GM12878 (cell line): Measurements from ENCODE around the gene RXFP1. TPM values are rescaled to one million over a fixed set of nuclear protein-coding genes. Genes with fewer than 3 reads are reported as not detected.

Experiments
- ATAC-seq: fragments of 200-7000 bp; cut with Tn5 transposase; 3 replicates; pipeline ENCODE4 v1.9.1; 2020; ENCODE audit warnings: mild to moderate bottlenecking, moderate library complexity
- BruUV-seq: library from RNA; stranded (reverse); fragments of 400-500 nt; replicated peaks from 2 replicates; lab custom pipeline; 2021; lab: Mats Ljungman, UMichigan
- CTCF ChIA-PET: fragments of 300-600 bp; sonication (Branson Sonifier 250); formaldehyde crosslinking; extraction: SDS; loops from one replicate; lab custom pipeline; 2021; ENCODE audit warnings: inconsistent platforms; lab: Yijun Ruan, JAX
- POLR2A ChIA-PET: fragments of 350-600 bp; formaldehyde crosslinking; extraction: SDS; loops from one replicate; lab custom pipeline; 2021; ENCODE audit warnings: inconsistent platforms; lab: Charles Lee
- RAD21 ChIA-PET: fragments of 300-600 bp; sonication (Branson Sonifier 250); formaldehyde crosslinking; loops from one replicate; lab custom pipeline; 2023; ENCODE audit warnings: antibody characterized with exemption; ENCODE audit not compliant: unreplicated experiment; lab: Charles Lee
- SMC1A ChIA-PET: fragments of 300-600 bp; sonication (Branson Sonifier 250); formaldehyde crosslinking; loops from one replicate; lab custom pipeline; 2023; ENCODE audit not compliant: unreplicated experiment, uncharacterized antibody; lab: Charles Lee
- DNase-seq: peaks from one replicate; pipeline ENCODE4 v3.0.0-alpha.2; 2011; ENCODE audit warnings: low read depth, low spot score
- FAIRE-seq: peaks from 3 replicates; lab custom pipeline; 2011; peaks lifted over from hg19 to GRCh38; lab: Jason Lieb, UNC
- H2AFZ ChIP-seq: 2 replicates; pipeline ENCODE4 v1.6.0; 2011; ENCODE audit warnings: low read depth, low read length, control low read depth; ENCODE audit not compliant: control insufficient read depth
- H3K27ac ChIP-seq: 2 replicates; pipeline ENCODE4 v1.5.1; 2011; ENCODE audit warnings: control low read depth; ENCODE audit not compliant: control insufficient read depth, insufficient read depth
- H3K27me3 ChIP-seq, 2 experiments: replicated peaks in 1 of 2; 2 replicates each; pipeline versions ENCODE4 v1.6.0 to v1.6.1; 2011; ENCODE audit warnings: low read length in 1 of 2; ENCODE audit not compliant: control insufficient read depth in 2 of 2, insufficient read depth in 2 of 2
- H3K36me3 ChIP-seq, 2 experiments: 2 replicates each; pipeline ENCODE4 v1.5.1; 2011; ENCODE audit warnings: low read length in 1 of 2; ENCODE audit not compliant: control insufficient read depth in 2 of 2, insufficient read depth in 2 of 2
- H3K4me1 ChIP-seq: 2 replicates; pipeline ENCODE4 v1.6.1; 2011; ENCODE audit warnings: mild to moderate bottlenecking, low read length, moderate library complexity, mixed read lengths; ENCODE audit not compliant: control insufficient read depth, insufficient read depth
- H3K4me2 ChIP-seq: 2 replicates; pipeline ENCODE4 v1.6.0; 2011; ENCODE audit warnings: control low read depth; ENCODE audit not compliant: control insufficient read depth, insufficient read depth
- H3K4me3 ChIP-seq: fragments of 200-600 bp; sonication (generic); 2 replicates; pipeline ENCODE4 v1.5.1; 2016
- H3K79me2 ChIP-seq: 2 replicates; pipeline ENCODE4 v1.6.0; 2011; ENCODE audit warnings: low read length; ENCODE audit not compliant: control insufficient read depth, insufficient read depth
- H3K9ac ChIP-seq: 2 replicates; pipeline ENCODE4 v1.8.0; 2011; ENCODE audit warnings: low read length, control low read depth, mixed read lengths; ENCODE audit not compliant: control insufficient read depth, insufficient read depth
- H3K9me3 ChIP-seq: replicated peaks from 3 replicates; pipeline ENCODE4 v1.5.1; 2011; ENCODE audit warnings: mild to moderate bottlenecking, low read length; ENCODE audit not compliant: control insufficient read depth, insufficient read depth
- H4K20me1 ChIP-seq: 2 replicates; pipeline ENCODE4 v1.6.0; 2011; ENCODE audit not compliant: control insufficient read depth, insufficient read depth
- IKZF1 ChIP-seq: fragments of 450-650 bp; conservative IDR thresholded peaks from 2 replicates; pipeline ENCODE4 v1.6.1; 2017; ENCODE audit warnings: antibody characterized with exemption, mild to moderate bottlenecking
- IRF5 ChIP-seq: fragments of 450-650 bp; IDR thresholded peaks from 2 replicates; pipeline ENCODE4 v1.6.1; 2017; ENCODE audit warnings: borderline replicate concordance
- JUND ChIP-seq: IDR thresholded peaks from 2 replicates; pipeline ENCODE4 v1.6.1; 2012; ENCODE audit warnings: low read depth, mild to moderate bottlenecking, low read length, improper control_type of control experiment, moderate library complexity
- MLLT1 ChIP-seq: fragments of 450-650 bp; IDR thresholded peaks from 2 replicates; pipeline ENCODE4 v1.6.1; 2016; ENCODE audit warnings: mild to moderate bottlenecking
- NBN ChIP-seq: fragments of 450-650 bp; IDR thresholded peaks from 2 replicates; pipeline ENCODE4 v1.6.1; 2016
- NKRF ChIP-seq: fragments of 450-650 bp; conservative IDR thresholded peaks from 2 replicates; pipeline ENCODE4 v1.6.1; 2017; ENCODE audit warnings: mild to moderate bottlenecking, moderate library complexity
- POLR2AphosphoS2 ChIP-seq: IDR thresholded peaks from 2 replicates; pipeline ENCODE4 v1.6.1; 2011; ENCODE audit warnings: low read depth, mild to moderate bottlenecking, low read length, improper control_type of control experiment, moderate library complexity
- SIX5 ChIP-seq: IDR thresholded peaks from 2 replicates; pipeline ENCODE4 v1.6.1; 2011; ENCODE audit warnings: mild to moderate bottlenecking, low read depth, low read length, moderate library complexity; ENCODE audit not compliant: severe bottlenecking
- STAT3 ChIP-seq: IDR thresholded peaks from 2 replicates; pipeline ENCODE4 v1.6.1; 2011; ENCODE audit warnings: low read depth, low read length, improper control_type of control experiment
- SUPT20H ChIP-seq: IDR thresholded peaks from 2 replicates; pipeline ENCODE4 v1.6.1; 2011; ENCODE audit warnings: low read depth, mild to moderate bottlenecking, low read length, moderate library complexity, borderline replicate concordance; ENCODE audit not compliant: control insufficient read depth
- ZBED1 ChIP-seq: IDR thresholded peaks from 2 replicates; pipeline ENCODE4 v1.6.1; 2016; ENCODE audit warnings: borderline replicate concordance
- in situ Hi-C: fragments of 300-500 bp; cut with MboI; formaldehyde crosslinking; loops from 9 replicates; pipeline ENCODE4 v1.14.3; 2018; ENCODE audit warnings: mixed read lengths
- intact Hi-C: fragments of 100-400 bp; cut with micrococcal nuclease; formaldehyde crosslinking; loops from one replicate; pipeline ENCODE4 v1.14.2; 2022; ENCODE audit not compliant: unreplicated experiment
- polyA plus RNA-seq, 11 experiments: library from polyadenylated mRNA; depleted of rRNA in 4 of 11; unstranded in 6 of 11; stranded (reverse) in 5 of 11; fragments of >200 nt; fragmentation: Nextera tagmentation in 4 of 11; fragmentation: Illumina TruSeq in 1 of 11; extraction: Ambion mirVana in 4 of 11; extraction: Trizol in 1 of 11; gene quantifications; 1 replicate in 1 of 11; 2 replicates in 10 of 11; pipeline versions ENCODE4 v1.2.1 to v1.2.3, GENCODE V29; 2011 to 2016; ENCODE audit warnings: inconsistent platforms in 2 of 11, missing spikeins in 2 of 11, low read depth in 1 of 11
- total RNA-seq, 4 experiments: library from RNA; depleted of rRNA in 3 of 4; stranded (reverse); fragments of >200 nt in 3 of 4; fragmentation: Illumina TruSeq in 1 of 4; extraction: Trizol in 1 of 4; gene quantifications; 2 replicates each; pipeline versions ENCODE4 v1.2.1 to v1.2.3, GENCODE V29; 2013 to 2021

Gene RXFP1
- total and polyA plus RNA-seq, 10 of the 15 experiments (the other 5 are each of a cell fraction or from before 2014, with no cell fraction given): 0.12 TPM; not detected in 9

- Histone ChIP-seq H3K36me3 (no peaks in the 10 kb centered on the region), H3K79me2 (no peaks in the 10 kb centered on the region), H3K9me3 (no peaks in the 10 kb centered on the region; the same call in 2 of the 3 replicates), H3K4me1 (no peaks in the 10 kb centered on the region), H3K27ac (no peak overlapping the region), H2AFZ (no peak overlapping the region), H3K9ac (no peak overlapping the region), H3K27me3 (no peaks in the 10 kb centered on the region), H4K20me1 (no peaks in the 10 kb centered on the region), H3K4me2 (no peak overlapping the region), H3K4me3 (no peak overlapping the region)
- FAIRE-seq (no peak), DNase-seq (no peak), ATAC-seq (no peak)
- TF ChIP-seq MLLT1 (no peak), ZBED1 (no peak), NBN (no peak), SIX5 (no peak), JUND (no peak), NKRF (no peak), IKZF1 (no peak), POLR2AphosphoS2 (no peak), STAT3 (no peak), IRF5 (no peak), SUPT20H (no peak)
- in situ Hi-C loops (no loop called here), intact Hi-C loops (no loop called here)
- no TSS peak for BruUV-seq
- ChIA-PET POLR2A (no interaction called here), RAD21 (interaction anchor here (0.6 kb wide), 1 partner anchor 234 kb away, joined by 5 read pairs; no protein-coding TSS in a partner anchor), SMC1A (no interaction called here), CTCF (interaction anchor here (1.6 to 2.6 kb wide), 2 partner anchors 16 to 109 kb away, joined by 4 to 6 read pairs; no protein-coding TSS in a partner anchor)
Measured at GRCh38 chr4:158604369-158604768, 82.7 kb downstream of the RXFP1 start.
